Right lobe of liver (tissue), 4 donors: ENCODE results near the gene APOBEC3B.
A peak's percentile ranks its signal among the peaks of the same experiment; 100 is the strongest.

ENCODE experiments used
- POLR2A ChIP-seq: fragments of 450-650 bp; IDR thresholded peaks from one replicate; pipeline ENCODE4 v1.6.1; 2017; ENCODE audit warnings: antibody characterized with exemption, mild to moderate bottlenecking
- TF ChIP-seq, protein P1 (sequence below), 4 donors: fragments of 200-600 bp in 3 of 4; fragments of 450-650 bp in 1 of 4; IDR thresholded peaks; one replicate each; pipeline versions ENCODE4 v1.5.1 to v1.8.0; 2016 to 2022; ENCODE audit warnings: antibody characterized with exemption in 4 of 4, mild to moderate bottlenecking in 2 of 4
- donor health status: DM: no; HTN: no; CAD: no.
- donor health status: DM: no; HTN: no; CAD: no.
- donor health status: DM: no; HTN: yes; CAD: no.

GRCh38 chr22:38981992-38982927 lies at the start of gene APOBEC3B:
- TF ChIP-seq, protein P1, sequence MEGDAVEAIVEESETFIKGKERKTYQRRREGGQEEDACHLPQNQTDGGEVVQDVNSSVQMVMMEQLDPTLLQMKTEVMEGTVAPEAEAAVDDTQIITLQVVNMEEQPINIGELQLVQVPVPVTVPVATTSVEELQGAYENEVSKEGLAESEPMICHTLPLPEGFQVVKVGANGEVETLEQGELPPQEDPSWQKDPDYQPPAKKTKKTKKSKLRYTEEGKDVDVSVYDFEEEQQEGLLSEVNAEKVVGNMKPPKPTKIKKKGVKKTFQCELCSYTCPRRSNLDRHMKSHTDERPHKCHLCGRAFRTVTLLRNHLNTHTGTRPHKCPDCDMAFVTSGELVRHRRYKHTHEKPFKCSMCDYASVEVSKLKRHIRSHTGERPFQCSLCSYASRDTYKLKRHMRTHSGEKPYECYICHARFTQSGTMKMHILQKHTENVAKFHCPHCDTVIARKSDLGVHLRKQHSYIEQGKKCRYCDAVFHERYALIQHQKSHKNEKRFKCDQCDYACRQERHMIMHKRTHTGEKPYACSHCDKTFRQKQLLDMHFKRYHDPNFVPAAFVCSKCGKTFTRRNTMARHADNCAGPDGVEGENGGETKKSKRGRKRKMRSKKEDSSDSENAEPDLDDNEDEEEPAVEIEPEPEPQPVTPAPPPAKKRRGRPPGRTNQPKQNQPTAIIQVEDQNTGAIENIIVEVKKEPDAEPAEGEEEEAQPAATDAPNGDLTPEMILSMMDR (IDR thresholded peaks at IDR 0.05): no peak
- TF ChIP-seq POLR2A: peak; percentile 8
